Superior temporal gyrus (tissue), 1 donor: ENCODE measurements around the gene PECR.

Source experiments
- DNase-seq: peaks from one replicate; pipeline ENCODE4 v3.0.0-alpha.2; 2016; ENCODE audit errors: extremely low spot score

The PECR gene

GRCh38 chr2:216081487-216082116 lies at the start of gene PECR, which contains the start of gene TMEM169:
Gene PECR (minus strand): TSS chr2:216081809. CDS start chr2:216081741, 68 bp downstream.
Gene TMEM169 (plus strand): TSS chr2:216081919. CDS start chr2:216095964, 14,045 bp downstream.
- DNase-seq: peak; percentile 81

GRCh38 chr2:216130346-216130971 lies 48.9 kb upstream of the PECR start:
- DNase-seq: peak; percentile 61

GRCh38 chr2:216126943-216127342 lies 45.3 kb upstream of the PECR start:
- no peak for DNase-seq

GRCh38 chr2:216121255-216121654 lies 39.6 kb upstream of the PECR start:
- no peak for DNase-seq

DNA sequence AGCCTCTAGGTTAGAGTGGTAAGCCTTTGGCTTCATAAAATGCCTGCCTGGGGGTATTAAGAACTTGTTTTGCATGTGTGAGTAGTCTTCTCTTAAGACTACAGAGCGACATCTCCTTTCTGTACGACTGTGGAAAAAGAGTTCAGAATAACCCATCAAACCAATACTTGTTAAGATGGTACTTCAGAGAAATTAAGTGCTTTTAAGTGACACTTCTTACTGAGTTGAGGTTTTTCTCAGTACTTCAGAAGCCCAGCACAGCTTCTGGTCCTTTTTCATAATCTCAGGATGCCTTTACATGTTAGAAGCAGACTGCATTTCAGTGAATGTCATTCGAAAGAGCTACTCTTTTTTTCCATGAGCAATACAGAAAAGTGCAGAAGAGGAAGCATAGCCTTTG lies 38.4 kb upstream of the PECR start:
- DNase-seq: no peak

DNA sequence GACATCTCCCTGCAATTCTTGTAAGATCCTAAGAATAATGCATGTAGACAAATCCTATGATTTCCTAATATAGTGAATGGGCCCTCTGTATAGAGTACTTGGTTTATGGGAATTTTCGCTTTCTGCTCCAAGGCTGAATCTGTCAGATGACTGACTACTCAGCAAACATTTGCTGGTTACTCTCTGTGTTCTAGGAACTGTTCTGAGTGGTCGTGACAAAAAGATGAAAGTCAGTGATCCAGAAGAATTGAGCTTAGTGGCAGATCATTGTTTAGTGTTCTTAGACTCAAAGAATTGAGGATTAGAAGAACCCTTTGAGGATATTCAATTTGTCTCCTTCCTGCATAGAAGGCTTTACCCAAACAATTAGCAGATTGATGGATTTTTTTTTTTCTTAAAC lies 37.5 kb upstream of the PECR start:
- peak; percentile 29 for DNase-seq

- DNase-seq: no peak
Observed at GRCh38 chr2:216118474-216118873, 36.9 kb upstream of the PECR start.

GRCh38 chr2:216117561-216118340 lies 36.1 kb upstream of the PECR start:
- no peak for DNase-seq

DNA sequence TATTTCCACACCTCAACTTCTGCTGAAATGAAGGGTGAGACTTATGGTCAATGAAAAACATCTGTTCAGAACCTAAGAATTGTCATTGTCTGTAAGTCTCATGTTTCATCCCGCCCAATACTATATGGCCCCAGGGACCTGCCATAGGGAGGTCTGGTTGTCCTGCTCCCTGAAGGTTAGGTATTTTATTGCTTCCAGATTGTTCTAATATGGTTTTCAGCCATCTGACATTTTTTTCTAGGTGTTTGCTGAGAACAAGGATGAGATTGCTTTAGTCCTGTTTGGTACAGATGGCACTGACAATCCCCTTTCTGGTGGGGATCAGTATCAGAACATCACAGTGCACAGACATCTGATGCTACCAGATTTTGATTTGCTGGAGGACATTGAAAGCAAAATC lies 34.8 kb upstream of the PECR start:
- DNase-seq: no peak

GRCh38 chr2:216114714-216115531 lies 33.3 kb upstream of the PECR start:
- DNase-seq: peak; percentile 99

GRCh38 chr2:216114382-216114713 lies 32.7 kb upstream of the PECR start:
- DNase-seq: no peak

DNA sequence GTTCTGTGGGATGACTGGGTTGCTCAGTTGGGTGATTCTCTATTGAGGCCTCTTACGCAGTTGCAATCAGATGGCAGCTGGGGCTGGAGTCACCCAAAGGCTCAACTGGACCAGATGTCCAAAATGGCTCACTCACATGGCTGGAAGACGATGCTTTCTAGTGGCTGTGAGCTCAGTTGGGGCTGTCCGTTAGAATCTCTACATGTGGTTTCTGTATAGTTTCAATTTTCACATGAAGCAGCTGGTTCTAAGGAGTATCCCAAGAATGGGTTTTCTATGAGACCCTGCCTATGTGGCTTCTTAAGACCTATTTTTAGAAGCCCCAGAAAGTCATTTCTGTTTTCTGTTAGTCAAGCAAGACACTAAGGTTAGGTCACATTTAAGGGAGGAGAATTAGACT lies 32.0 kb upstream of the PECR start:
- DNase-seq: no peak

DNA sequence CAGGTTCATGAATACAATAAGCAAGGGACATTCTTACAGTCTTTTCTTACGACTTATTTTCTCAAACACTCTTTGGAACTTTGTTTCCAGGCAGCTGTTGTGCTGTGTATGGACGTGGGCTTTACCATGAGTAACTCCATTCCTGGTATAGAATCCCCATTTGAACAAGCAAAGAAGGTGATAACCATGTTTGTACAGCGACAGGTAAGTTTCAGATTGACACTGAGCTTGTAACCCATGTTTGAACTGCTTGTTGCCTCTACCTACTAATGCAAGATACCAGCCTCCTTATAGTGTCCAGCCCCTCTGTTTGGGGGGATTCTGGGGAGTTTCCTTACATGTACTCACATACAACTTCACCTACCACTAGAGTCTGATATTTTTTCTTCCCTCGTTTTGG lies 31.3 kb upstream of the PECR start:
- DNase-seq: no peak

DNA sequence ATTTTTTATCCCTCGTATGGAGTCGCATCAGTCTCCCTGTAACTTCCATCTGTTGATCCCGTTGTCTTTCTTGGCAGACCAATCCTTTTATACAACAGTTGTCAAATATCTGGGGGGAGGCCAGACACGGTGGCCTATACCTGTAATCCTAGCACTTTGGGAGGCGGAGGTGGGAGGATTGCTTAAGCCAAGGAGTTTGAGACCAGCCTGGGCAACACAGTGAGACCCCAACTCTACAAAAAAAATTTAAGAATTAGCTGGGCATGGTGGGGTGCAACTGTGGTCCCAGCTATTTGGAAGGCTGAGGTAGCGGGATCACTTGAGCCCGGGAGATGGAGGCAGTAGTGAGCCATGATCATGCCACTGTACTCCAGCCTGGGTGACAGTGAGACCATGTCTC lies 29.5 kb upstream of the PECR start:
- no peak for DNase-seq

- no peak for DNase-seq
Observed at GRCh38 chr2:216110620-216111019, 29.0 kb upstream of the PECR start.

- no peak for DNase-seq
Observed at GRCh38 chr2:216109962-216110614, 28.5 kb upstream of the PECR start.

DNA sequence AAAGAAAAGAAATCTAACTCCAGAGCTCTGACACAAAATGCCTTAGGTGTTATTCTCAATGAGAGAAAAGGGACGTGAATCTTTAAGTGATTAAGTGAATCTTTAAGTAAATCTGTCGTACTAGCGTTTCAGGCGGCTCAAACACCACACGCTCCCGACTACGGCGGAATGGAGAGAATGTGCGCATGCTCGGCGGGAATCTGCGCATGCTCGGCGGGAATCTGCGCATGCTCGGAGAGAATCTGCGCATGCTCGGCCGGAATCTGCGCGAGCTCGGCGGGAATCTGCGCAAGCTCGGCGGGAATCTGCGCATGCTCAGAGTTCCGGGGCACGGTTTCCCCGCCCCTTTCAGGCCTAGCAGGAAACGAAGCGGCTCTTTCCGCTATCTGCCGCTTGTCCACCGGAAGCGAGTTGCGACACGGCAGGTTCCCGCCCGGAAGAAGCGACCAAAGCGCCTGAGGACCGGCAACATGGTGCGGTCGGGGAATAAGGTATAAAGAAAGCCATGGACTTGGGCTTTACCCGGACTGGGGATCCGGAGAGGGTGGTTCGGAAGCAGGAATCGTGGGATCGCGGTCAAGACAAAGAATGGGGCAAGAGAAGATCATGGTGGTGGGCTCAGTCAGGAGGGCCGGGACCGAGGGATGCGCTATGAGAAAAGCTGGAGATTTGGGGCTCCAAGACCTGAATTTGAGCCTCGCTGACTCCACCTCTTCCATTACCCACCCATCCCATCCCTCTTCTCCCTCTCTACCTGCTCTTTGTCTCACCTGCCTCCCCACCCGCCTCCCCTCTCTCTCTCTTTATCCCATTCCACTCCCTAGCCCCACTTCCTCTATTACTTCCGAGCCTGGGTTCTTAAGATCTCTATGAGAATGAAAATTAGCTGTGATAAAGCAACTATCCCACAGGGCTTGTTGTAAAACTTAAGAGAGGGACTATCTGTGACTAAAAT lies 27.6 kb upstream of the PECR start, which contains the start of gene XRCC5:
Gene XRCC5, plus strand, starts transcription at position 382 of the 955 bp plus-strand sequence. Its CDS starts 89 bp downstream, at position 471.
- DNase-seq: peak; percentile 96

DNA sequence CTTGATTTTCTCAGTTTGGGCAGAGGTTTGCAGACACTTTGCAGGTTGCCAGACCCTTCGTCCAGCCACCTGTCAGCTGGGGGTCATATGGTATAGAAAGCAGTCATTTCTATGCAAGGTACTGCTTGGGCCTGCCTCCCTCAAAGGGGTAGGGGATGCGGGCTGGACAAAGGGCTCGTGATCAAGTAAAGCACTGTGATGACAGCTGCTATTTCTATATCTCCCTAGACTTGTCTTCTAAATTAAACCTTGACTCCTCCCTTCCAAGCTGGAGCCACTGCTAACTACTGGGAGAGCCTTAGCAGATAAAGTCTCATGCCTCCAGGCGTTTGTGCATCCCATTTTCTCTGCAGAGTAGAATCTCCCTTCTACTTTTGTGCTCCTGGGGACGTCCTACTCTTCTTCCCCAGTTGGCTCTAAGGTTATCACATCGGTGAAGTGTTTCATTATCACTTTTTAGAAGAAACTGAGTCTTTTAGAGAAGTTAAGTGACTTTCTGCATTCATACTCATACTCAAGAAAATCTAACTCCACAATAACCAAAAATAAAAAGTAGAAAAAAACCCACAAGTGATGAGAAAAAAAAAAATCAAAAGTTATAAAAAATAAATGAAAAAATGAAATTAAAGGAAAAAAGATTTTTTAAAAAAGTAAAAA lies 26.8 kb upstream of the PECR start:
- no peak for DNase-seq

DNA sequence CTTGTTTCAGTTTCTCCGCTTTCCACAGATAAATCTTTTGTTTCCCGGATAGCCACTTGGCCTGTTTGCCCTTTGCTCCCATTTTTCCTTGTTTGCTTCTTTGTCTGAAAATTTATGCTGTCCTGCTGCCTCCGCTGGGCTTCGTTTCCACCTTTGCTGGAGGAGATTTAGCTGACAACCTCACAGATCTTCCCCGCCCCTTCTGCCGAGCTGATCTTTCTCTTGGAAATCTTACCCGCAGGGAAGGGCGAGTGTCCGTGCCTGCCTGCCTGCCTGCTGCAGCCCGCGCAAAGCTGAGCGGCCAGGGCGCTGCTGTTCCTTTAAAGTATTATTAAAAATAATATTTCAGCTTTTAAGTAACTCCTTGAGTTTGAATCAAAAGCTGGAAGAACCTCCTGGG lies 26.2 kb upstream of the PECR start:
- no peak for DNase-seq

GRCh38 chr2:216107320-216107719 lies 25.7 kb upstream of the PECR start:
- DNase-seq: no peak
